BLaER1 treated with 17β-estradiol and CSF1 and Interleukin-3, amounts not matched to agents 10 nM and 100 nM (cell line): Measurements from ENCODE around the gene DTX3L.

ENCODE experiments used
- H3K27ac ChIP-seq, 11 experiments: shearing (Covaris generic); formaldehyde crosslinking; 2 replicates each; pipeline ENCODE4 v1.8.1; 2022
- H3K27me3 ChIP-seq, 11 experiments: shearing (Covaris generic); formaldehyde crosslinking; 2 replicates each; pipeline ENCODE4 v1.8.1; 2022
- H3K36me3 ChIP-seq, 11 experiments: shearing (Covaris generic); formaldehyde crosslinking; 2 replicates each; pipeline ENCODE4 v1.8.1; 2022
- H3K4me1 ChIP-seq, 10 experiments: shearing (Covaris generic); formaldehyde crosslinking; 2 replicates each; pipeline ENCODE4 v1.8.1; 2022
- H3K4me2 ChIP-seq, 11 experiments: shearing (Covaris generic); formaldehyde crosslinking; 2 replicates each; pipeline ENCODE4 v1.8.1; 2022
- H3K4me3 ChIP-seq, 10 experiments: shearing (Covaris generic); formaldehyde crosslinking; 2 replicates each; pipeline ENCODE4 v1.8.1; 2022
- H3K9ac ChIP-seq, 11 experiments: shearing (Covaris generic); formaldehyde crosslinking; 2 replicates each; pipeline ENCODE4 v1.8.1; 2022
- H3K9me3 ChIP-seq, 11 experiments: shearing (Covaris generic); formaldehyde crosslinking; replicated peaks in 1 of 11; 2 replicates each; pipeline ENCODE4 v1.8.1; 2022
- H4K20me1 ChIP-seq, 11 experiments: shearing (Covaris generic); formaldehyde crosslinking; 2 replicates each; pipeline ENCODE4 v1.8.1; 2022
- Cebpa-rat ChIP-seq, 11 experiments: shearing (Covaris generic); IDR thresholded peaks; 2 replicates each; pipeline ENCODE4 v1.8.1; 2022

Gene DTX3L

DNA sequence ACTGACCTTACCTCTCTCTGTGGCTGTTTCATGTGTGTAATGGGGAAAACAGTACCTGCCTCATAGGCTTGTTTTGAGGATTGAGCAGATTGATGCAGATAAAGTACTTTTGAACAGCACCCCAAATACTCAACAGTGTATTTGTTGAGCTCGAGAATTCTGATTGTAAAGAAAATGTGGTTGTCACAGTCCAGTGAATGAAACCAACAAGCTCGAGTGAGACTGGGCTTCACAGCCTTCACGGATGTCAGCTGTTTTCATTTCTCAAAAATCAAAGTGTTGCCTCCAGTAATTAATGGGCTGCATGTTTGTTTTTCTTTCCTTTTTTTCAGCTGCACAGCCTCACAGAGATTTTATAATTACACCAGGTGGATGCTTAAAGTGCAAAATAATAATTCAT is 57.0 kb downstream of the DTX3L start:
- TF ChIP-seq Cebpa-rat (IDR thresholded peaks at IDR 0.05) = no peak
- Histone ChIP-seq H3K4me2 (peak overlapping the region; percentile 34 to 77 (median 59)), H3K27me3 (no peaks in the 10 kb centered on the region), H3K4me3 (no peak overlapping the region; a peak in 1 of 20 replicates), H4K20me1 (no peaks in the 10 kb centered on the region; a peak in 1 of 22 replicates), H3K9ac (peak overlapping the region in 1 of 11 experiments; percentile 7; a peak in 1 of 22 replicates), H3K4me1 (peaks cover 13 to 53% (median 37%) of the 10 kb centered on the region in 10 experiments), H3K36me3 (peaks cover 24 to 81% (median 59%) of the 10 kb centered on the region in 11 experiments), H3K27ac (peak overlapping the region in 2 of 11 experiments; percentile 16 to 26; a peak in 3 of 22 replicates), H3K9me3 (peaks cover 0 to 8% (median 0%) of the 10 kb centered on the region in 11 experiments; a peak in 1 of 22 replicates)

DNA sequence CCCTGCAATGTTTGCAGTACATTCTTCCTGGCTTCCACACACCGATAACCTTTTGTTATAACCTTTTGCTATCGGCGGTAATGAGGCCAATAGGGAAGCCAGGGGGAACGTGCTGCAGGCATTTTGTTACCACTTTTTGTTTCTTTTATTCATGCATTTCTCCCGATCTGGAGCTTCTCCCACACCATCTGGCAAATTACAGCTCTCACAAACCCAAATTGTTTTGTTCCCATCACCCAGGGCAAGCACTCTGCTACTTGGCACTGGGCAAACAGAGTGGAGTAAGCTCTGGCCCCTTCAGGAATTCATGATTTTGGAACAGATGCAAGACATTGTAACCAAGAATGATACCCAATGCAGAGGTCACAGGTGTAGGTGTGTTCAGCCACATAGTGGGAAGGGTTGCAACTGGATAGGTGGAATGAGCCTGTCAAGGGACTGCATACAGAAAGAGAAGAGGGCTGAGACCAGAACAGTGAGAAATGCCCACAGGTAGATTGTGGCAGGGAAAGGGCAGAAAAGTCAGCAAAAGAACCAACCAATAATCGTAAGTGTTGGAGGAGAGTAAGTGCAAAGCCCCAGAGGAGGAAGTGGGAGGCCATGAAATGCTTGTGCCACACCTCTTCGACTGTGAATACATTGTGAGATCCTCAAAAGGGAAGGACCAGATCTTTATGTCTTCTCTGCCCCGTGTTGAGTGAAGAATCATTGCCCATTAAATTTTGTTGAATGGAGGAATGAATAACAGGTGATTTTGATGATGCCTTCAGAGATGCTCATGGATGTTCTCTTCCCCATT is 59.1 kb downstream of the DTX3L start:
- no peak overlapping the region; a peak in 1 of 22 replicates for H3K4me2 ChIP-seq
- no peaks in the 10 kb centered on the region for H3K27me3 ChIP-seq
- H3K9me3 ChIP-seq = peaks cover 0 to 8% (median 0%) of the 10 kb centered on the region in 11 experiments; a peak in 1 of 22 replicates
- H3K4me3 ChIP-seq = no peak overlapping the region
- H4K20me1 ChIP-seq = no peaks in the 10 kb centered on the region; a peak in 1 of 22 replicates
- H3K27ac ChIP-seq = no peak overlapping the region
- H3K36me3 ChIP-seq = peaks cover 24 to 83% (median 47%) of the 10 kb centered on the region in 11 experiments; a peak in 21 of 22 replicates
- no peak overlapping the region for H3K9ac ChIP-seq
- peaks cover 13 to 45% (median 33%) of the 10 kb centered on the region in 10 experiments for H3K4me1 ChIP-seq
- no peak for TF ChIP-seq Cebpa-rat (IDR thresholded peaks at IDR 0.05)
